H9 (cell line): ENCODE data around the gene LMBRD2. TPM values are rescaled to one million over a fixed set of nuclear protein-coding genes. Genes with fewer than 3 reads are reported as not detected.

Experiments used
- DNase-seq: peaks from one replicate; pipeline ENCODE4 v3.0.0-alpha.2; 2017
- H2AFZ ChIP-seq: one replicate; pipeline ENCODE4 v1.6.1; 2013; ENCODE audit warnings: mild to moderate bottlenecking, low read length, control low read depth, moderate library complexity
- H2AK5ac ChIP-seq: 2 replicates; pipeline ENCODE4 v1.6.1; 2013; ENCODE audit warnings: low read length, control low read depth, mixed read lengths; ENCODE audit not compliant: insufficient read length
- H2BK120ac ChIP-seq: one replicate; pipeline ENCODE4 v1.6.1; 2013; ENCODE audit warnings: low read depth, mild to moderate bottlenecking, low read length, control low read depth, inconsistent platforms; ENCODE audit not compliant: poor library complexity, severe bottlenecking
- H2BK12ac ChIP-seq: 2 replicates; pipeline ENCODE4 v1.6.1; 2013; ENCODE audit warnings: low read length, control low read depth, mixed read lengths, low read depth; ENCODE audit not compliant: insufficient read length
- H2BK15ac ChIP-seq: 2 replicates; pipeline ENCODE4 v1.6.1; 2013; ENCODE audit warnings: low read depth, low read length, control low read depth
- H2BK20ac ChIP-seq: one replicate; pipeline ENCODE4 v1.6.1; 2013; ENCODE audit warnings: low read depth, mild to moderate bottlenecking, low read length, control low read depth, inconsistent platforms; ENCODE audit not compliant: poor library complexity, severe bottlenecking
- H2BK5ac ChIP-seq: 2 replicates; pipeline ENCODE4 v1.6.1; 2013; ENCODE audit warnings: low read length, control low read depth, mixed read lengths; ENCODE audit not compliant: insufficient read length
- H3K14ac ChIP-seq: 2 replicates; pipeline ENCODE4 v1.6.1; 2013; ENCODE audit warnings: low read length, control low read depth; ENCODE audit not compliant: insufficient read depth
- H3K18ac ChIP-seq: 2 replicates; pipeline ENCODE4 v1.6.1; 2013; ENCODE audit warnings: low read depth, mild to moderate bottlenecking, mixed read lengths, low read length, control low read depth; ENCODE audit not compliant: insufficient read length
- H3K23ac ChIP-seq: 2 replicates; pipeline ENCODE4 v1.6.1; 2013; ENCODE audit warnings: low read length, control low read depth, mixed read lengths, low read depth; ENCODE audit not compliant: insufficient read length
- H3K23me2 ChIP-seq: 2 replicates; pipeline ENCODE4 v1.6.1; 2013; ENCODE audit warnings: low read depth, mild to moderate bottlenecking, mixed read lengths, low read length, control low read depth; ENCODE audit not compliant: insufficient read length, poor library complexity, severe bottlenecking
- H3K27ac ChIP-seq: 2 replicates; pipeline ENCODE4 v1.5.1; 2013; ENCODE audit warnings: low read length, control low read depth, mixed read lengths, low read depth; ENCODE audit not compliant: insufficient read length
- H3K27me3 ChIP-seq: 2 replicates; pipeline ENCODE4 v1.6.1; 2013; ENCODE audit warnings: low read length, control low read depth, inconsistent platforms; ENCODE audit not compliant: insufficient read depth
- H3K4ac ChIP-seq: 2 replicates; pipeline ENCODE4 v1.6.1; 2013; ENCODE audit warnings: low read depth, mild to moderate bottlenecking, control low read depth, inconsistent platforms, low read length, moderate library complexity
- H3K4me1 ChIP-seq: 2 replicates; pipeline ENCODE4 v1.6.1; 2013; ENCODE audit warnings: low read length, control low read depth, inconsistent platforms; ENCODE audit not compliant: insufficient read depth
- H3K4me2 ChIP-seq: 2 replicates; pipeline ENCODE4 v1.6.1; 2013; ENCODE audit warnings: low read length, control low read depth, mixed read lengths; ENCODE audit not compliant: insufficient read length, insufficient read depth
- H3K56ac ChIP-seq: 2 replicates; pipeline ENCODE4 v1.6.1; 2013; ENCODE audit warnings: low read depth, mild to moderate bottlenecking, mixed read lengths, low read length, control low read depth; ENCODE audit not compliant: insufficient read length
- H3K79me1 ChIP-seq: 2 replicates; pipeline ENCODE4 v1.6.1; 2013; ENCODE audit warnings: low read depth, mild to moderate bottlenecking, moderate library complexity, low read length, control low read depth, inconsistent platforms; ENCODE audit not compliant: insufficient read depth, poor library complexity, severe bottlenecking
- H3K79me2 ChIP-seq: 2 replicates; pipeline ENCODE4 v1.6.1; 2013; ENCODE audit warnings: low read length, control low read depth, inconsistent platforms; ENCODE audit not compliant: insufficient read depth
- H3K9ac ChIP-seq: 2 replicates; pipeline ENCODE4 v1.6.1; 2013; ENCODE audit warnings: low read length, control low read depth, mixed read lengths; ENCODE audit not compliant: insufficient read length; ENCODE audit errors: extremely low read depth
- H3K9me3 ChIP-seq: one replicate; pipeline ENCODE4 v1.6.1; 2013; ENCODE audit warnings: low read depth, low read length, inconsistent platforms; ENCODE audit not compliant: control insufficient read depth
- H3T11ph ChIP-seq: one replicate; pipeline ENCODE4 v1.6.1; 2013; ENCODE audit warnings: mild to moderate bottlenecking, low read length, control low read depth, inconsistent platforms
- H4K20me1 ChIP-seq: one replicate; pipeline ENCODE4 v1.6.1; 2013; ENCODE audit not compliant: control insufficient read depth, insufficient read length, insufficient read depth
- H4K5ac ChIP-seq: 2 replicates; pipeline ENCODE4 v1.6.1; 2013; ENCODE audit warnings: low read depth, mild to moderate bottlenecking, mixed read lengths, low read length, control low read depth; ENCODE audit not compliant: insufficient read length
- H4K8ac ChIP-seq: replicated peaks from 2 replicates; pipeline ENCODE4 v1.6.1; 2013; ENCODE audit warnings: low read length, control low read depth, mixed read lengths, low read depth; ENCODE audit not compliant: insufficient read length
- H4K91ac ChIP-seq: 2 replicates; pipeline ENCODE4 v1.6.1; 2013; ENCODE audit warnings: low read depth, mild to moderate bottlenecking, moderate library complexity, mixed read lengths, low read length, control low read depth; ENCODE audit not compliant: insufficient read length
- H3K27ac Mint-ChIP-seq, 3 experiments: 2 replicates in 2 of 3; 3 replicates in 1 of 3; pipeline ENCODE4 v1.8.0; 2020 to 2021; ENCODE audit warnings: mixed read lengths in 3 of 3, mild to moderate bottlenecking in 1 of 3, moderate library complexity in 1 of 3
- H3K27me3 Mint-ChIP-seq: 2 replicates; pipeline ENCODE4 v1.8.0; 2021; ENCODE audit warnings: low read depth, mild to moderate bottlenecking, moderate library complexity, mixed read lengths
- H3K36me3 Mint-ChIP-seq, 3 experiments: 2 replicates in 2 of 3; 3 replicates in 1 of 3; pipeline ENCODE4 v1.8.0; 2020 to 2021; ENCODE audit warnings: low read depth in 3 of 3, mixed read lengths in 3 of 3; ENCODE audit not compliant: insufficient read depth in 1 of 3
- H3K4me1 Mint-ChIP-seq, 2 experiments: 2 replicates each; pipeline ENCODE4 v1.8.0; 2020; ENCODE audit warnings: mixed read lengths in 2 of 2
- H3K4me3 Mint-ChIP-seq, 2 experiments: 2 replicates in 1 of 2; 3 replicates in 1 of 2; pipeline ENCODE4 v1.8.0; 2020 to 2021; ENCODE audit warnings: mild to moderate bottlenecking in 2 of 2, mixed read lengths in 2 of 2, moderate library complexity in 1 of 2
- H3K9me3 Mint-ChIP-seq, 2 experiments: 2 replicates in 1 of 2; 3 replicates in 1 of 2; pipeline ENCODE4 v1.8.0; 2020; ENCODE audit warnings: mild to moderate bottlenecking in 2 of 2, mixed read lengths in 2 of 2, moderate library complexity in 1 of 2
- CTCF ChIP-seq: fragments of 200-600 bp; sonication (generic); conservative IDR thresholded peaks from 3 replicates; pipeline ENCODE4 v1.8.0; 2021; ENCODE audit warnings: antibody characterized with exemption, mild to moderate bottlenecking
- WGBS: extraction: QIAGEN DNeasy Blood & Tissue Kit; methylation state at CpG from one replicate; pipeline ENCODE4 v1.1.7; 2013; ENCODE audit warnings: missing lambda C conversion rate, low lambda C conversion rate, mixed read lengths; ENCODE audit not compliant: insufficient read length; ENCODE audit errors: extremely low coverage; 5-methylcytosine and 5-hydroxymethylcytosine counted together
- total RNA-seq: library from RNA; stranded (reverse); gene quantifications from 2 replicates; pipeline ENCODE4 v1.2.1, GENCODE V29; 2021

LMBRD2 gene
- total RNA-seq, 1 experiment from 2014 or later = 5.3 TPM

DNA sequence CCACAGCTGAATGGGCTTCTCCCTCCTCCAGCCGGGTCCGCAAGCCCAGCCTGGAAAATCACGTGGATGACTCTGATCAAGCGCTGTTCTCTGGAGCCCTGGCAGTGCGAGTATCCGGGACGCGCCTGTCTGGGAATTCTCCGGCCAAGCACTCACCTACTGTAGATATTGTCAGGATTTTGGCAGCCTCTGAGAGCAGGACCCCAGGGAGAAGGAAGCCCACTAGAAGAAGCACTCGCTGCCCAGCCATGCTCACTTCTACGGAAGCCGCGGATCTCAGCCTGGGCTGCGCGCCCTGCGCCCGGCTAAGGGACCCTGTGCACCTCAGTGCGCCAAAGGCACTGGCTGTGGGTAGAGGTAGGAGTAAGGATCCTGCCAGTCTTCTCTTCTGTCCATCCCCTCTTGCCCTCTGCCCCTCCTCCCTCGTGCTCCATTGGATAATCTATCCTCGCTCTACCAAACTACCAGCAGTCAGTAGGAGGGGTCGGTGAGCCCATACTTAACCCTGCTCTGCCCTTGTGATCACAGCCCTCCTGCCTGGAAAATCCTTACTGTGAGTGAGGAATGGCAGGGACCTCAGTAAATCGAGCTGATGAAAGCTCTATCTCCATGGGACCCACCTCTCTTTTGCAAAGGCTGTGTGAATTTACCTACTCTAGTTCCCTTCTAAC is 85.0 kb downstream of the LMBRD2 start, which contains the start of gene UGT3A2:
TSS of gene UGT3A2 (minus strand) at position 343 of the 671 bp plus-strand sequence. CDS start at position 250, 93 bp downstream.
- Histone ChIP-seq H2AFZ (no peak within 1 kb of the TSS), H3K4ac (no peak within 1 kb of the TSS), H2BK5ac (no peak within 1 kb of the TSS), H3K79me1 (no peaks in the 10 kb centered on the region), H3K14ac (0 out of 2 replicates have a peak within 1 kb of the TSS, but pooled peaks have one; percentile 5), H2BK15ac (no peak within 1 kb of the TSS), H3K56ac (no peak within 1 kb of the TSS), H3K4me2 (peak within 1 kb of the TSS; percentile 68), H3K23ac (no peak within 1 kb of the TSS), H3K18ac (no peak within 1 kb of the TSS), H4K20me1 (no peaks in the 10 kb centered on the region), H2BK20ac (no peak within 1 kb of the TSS), H2BK12ac (no peak within 1 kb of the TSS), H3K9ac (peak within 1 kb of the TSS; percentile 23), H3K79me2 (no peaks in the 10 kb centered on the region), H2BK120ac (no peak within 1 kb of the TSS), H3K27ac (no peak within 1 kb of the TSS), H2AK5ac (no peak within 1 kb of the TSS), H4K91ac (no peak within 1 kb of the TSS), H3K23me2 (peaks cover 5% of the 10 kb centered on the region), H3T11ph (no peak within 1 kb of the TSS), H4K8ac (no peak within 1 kb of the TSS), H3K4me1 (no peaks in the 10 kb centered on the region), H3K27me3 (no peaks in the 10 kb centered on the region), H3K9me3 (no peaks in the 10 kb centered on the region), H4K5ac (no peak within 1 kb of the TSS)
- DNase-seq = peak; percentile 96
- Mint-ChIP-seq H3K27ac (peak within 1 kb of the TSS; percentile 76 to 89 (median 80); a peak in 6 of 7 replicates), H3K4me3 (peak within 1 kb of the TSS; percentile 84 to 92), H3K9me3 (peaks cover 0 to 2% of the 10 kb centered on the region in 2 experiments; a peak in 2 of 5 replicates), H3K36me3 (peaks cover 12 to 21% (median 16%) of the 10 kb centered on the region in 3 experiments; a peak in 5 of 7 replicates), H3K27me3 (peaks cover 23% of the 10 kb centered on the region), H3K4me1 (peaks cover 14 to 17% of the 10 kb centered on the region in 2 experiments)
- TF ChIP-seq CTCF = no peak
- no CpG with 5 or more reads among the region's 22 CpGs for WGBS
